Measurements from ENCODE around the gene KRT75. TPM values are rescaled to one million over a fixed set of nuclear protein-coding genes. Genes with fewer than 3 reads are reported as not detected.

KRT75 gene
- total RNA-seq, 4 donors from 2014 or later: not detected

GRCh38 chr12:52401926-52402325 lies 32.2 kb downstream of the KRT75 start:
- intact Hi-C loops (cut with DNase I; ENCODE audit: low total_unique reads) (no loop called here), in situ Hi-C loops (cut with MboI; ENCODE audit: low pct_ligation_motif_present in 1 of 4, low pct_unique_long_range_greater_than_20kb in 1 of 4, low sequenced_read_pairs in 3 of 4) (no loop called here)
- WGBS, 2 donors (ENCODE audit: low coverage in 1 of 2): 83% methylated on average over 4 of the region's 4 CpGs; no CpG with 5 or more reads in 1 of the 2 donors
- H3K27ac ChIP-seq: no peak overlapping the region
- DNase-seq: no peak
- H3K27me3 ChIP-seq: no peaks in the 10 kb centered on the region
- H3K36me3 ChIP-seq: no peaks in the 10 kb centered on the region
- no peak overlapping the region for H3K4me3 ChIP-seq
- no peaks in the 10 kb centered on the region for H3K9me3 ChIP-seq
- H3K4me1 ChIP-seq: no peaks in the 10 kb centered on the region
- TF ChIP-seq CTCF (IDR thresholded peaks at IDR 0.05) (no peak), POLR2A (IDR thresholded peaks at IDR 0.05) (no peak), POLR2AphosphoS5 (IDR thresholded peaks at IDR 0.05) (no peak), EP300 (IDR thresholded peaks at IDR 0.05; ENCODE audit: low read depth) (no peak)

- WGBS, 2 donors (ENCODE audit: low coverage in 1 of 2): 75% methylated on average over 5 of the region's 5 CpGs; no CpG with 5 or more reads in 1 of the 2 donors
- H3K27ac ChIP-seq: no peak overlapping the region
- H3K4me3 ChIP-seq: no peak overlapping the region
- no peaks in the 10 kb centered on the region for H3K4me1 ChIP-seq
- no peaks in the 10 kb centered on the region for H3K9me3 ChIP-seq
- intact Hi-C loops (cut with DNase I; ENCODE audit: low total_unique reads) (no loop called here), in situ Hi-C loops (cut with MboI; ENCODE audit: low pct_ligation_motif_present in 1 of 4, low pct_unique_long_range_greater_than_20kb in 1 of 4, low sequenced_read_pairs in 3 of 4) (no loop called here)
- TF ChIP-seq POLR2A (IDR thresholded peaks at IDR 0.05) (no peak), EP300 (IDR thresholded peaks at IDR 0.05; ENCODE audit: low read depth) (no peak), CTCF (IDR thresholded peaks at IDR 0.05) (no peak), POLR2AphosphoS5 (IDR thresholded peaks at IDR 0.05) (no peak)
- no peaks in the 10 kb centered on the region for H3K36me3 ChIP-seq
- DNase-seq: no peak
- H3K27me3 ChIP-seq: no peaks in the 10 kb centered on the region
Measured at GRCh38 chr12:52401526-52401925, 32.6 kb downstream of the KRT75 start.

GRCh38 chr12:52400906-52401305 lies 33.3 kb downstream of the KRT75 start:
- Histone ChIP-seq H3K9me3 (no peaks in the 10 kb centered on the region), H3K36me3 (no peaks in the 10 kb centered on the region), H3K27ac (no peak overlapping the region), H3K4me1 (no peaks in the 10 kb centered on the region), H3K4me3 (no peak overlapping the region), H3K27me3 (no peaks in the 10 kb centered on the region)
- 82 to 90% methylated on average over 2 to 9 of the region's 9 CpGs for WGBS, 2 donors (ENCODE audit: low coverage in 1 of 2)
- intact Hi-C loops (cut with DNase I; ENCODE audit: low total_unique reads) (no loop called here), in situ Hi-C loops (cut with MboI; ENCODE audit: low pct_ligation_motif_present in 1 of 4, low pct_unique_long_range_greater_than_20kb in 1 of 4, low sequenced_read_pairs in 3 of 4) (no loop called here)
- no peak for DNase-seq
- TF ChIP-seq EP300 (IDR thresholded peaks at IDR 0.05; ENCODE audit: low read depth) (no peak), CTCF (IDR thresholded peaks at IDR 0.05) (no peak), POLR2AphosphoS5 (IDR thresholded peaks at IDR 0.05) (no peak), POLR2A (IDR thresholded peaks at IDR 0.05) (no peak)

GRCh38 chr12:52399756-52400155 lies 34.4 kb downstream of the KRT75 start:
- intact Hi-C loops (cut with DNase I; ENCODE audit: low total_unique reads): no loop called here

More at GRCh38 chr12:52399756-52400155, 34.4 kb downstream of the KRT75 start:
- Histone ChIP-seq H3K4me1 (no peaks in the 10 kb centered on the region), H3K4me3 (no peak overlapping the region), H3K27ac (no peak overlapping the region), H3K36me3 (no peaks in the 10 kb centered on the region), H3K9me3 (no peaks in the 10 kb centered on the region), H3K27me3 (no peaks in the 10 kb centered on the region)
- DNase-seq: no peak
- WGBS, 2 donors (ENCODE audit: low coverage in 1 of 2): 89% methylated on average over 16 of the region's 16 CpGs; no CpG with 5 or more reads in 1 of the 2 donors
- in situ Hi-C loops (cut with MboI; ENCODE audit: low pct_ligation_motif_present in 1 of 4, low pct_unique_long_range_greater_than_20kb in 1 of 4, low sequenced_read_pairs in 3 of 4): loop anchor here (10.0 to 25.0 kb wide), 3 partner anchors 105 to 588 kb away; no protein-coding TSS in a partner anchor
- no peak for TF ChIP-seq CTCF (IDR thresholded peaks at IDR 0.05)
- TF ChIP-seq POLR2AphosphoS5 (IDR thresholded peaks at IDR 0.05): no peak
- TF ChIP-seq POLR2A (IDR thresholded peaks at IDR 0.05): no peak
- TF ChIP-seq EP300 (IDR thresholded peaks at IDR 0.05; ENCODE audit: low read depth): no peak

Data from transverse colon (tissue), 4 donors.